OCI-LY7 (cell line): Measurements from ENCODE around the gene SLC44A4. TPM values are rescaled to one million over a fixed set of nuclear protein-coding genes. Genes with fewer than 3 reads are reported as not detected.
"Not testable (repeated sequence)": the region's sequence is repeated elsewhere in the genome, so short reads cannot be mapped to it uniquely, and the experiment has no call there.

Source experiments
- BruUV-seq: library from RNA; stranded (reverse); fragments of 400-500 nt; replicated peaks from 2 replicates; lab custom pipeline; 2021; lab: Mats Ljungman, UMichigan
- CTCF ChIA-PET: fragments of 300-600 bp; sonication (Branson Sonifier 250); formaldehyde crosslinking; loops from one replicate; lab custom pipeline; 2022; ENCODE audit warnings: antibody characterized with exemption; ENCODE audit not compliant: unreplicated experiment; lab: Charles Lee
- POLR2A ChIA-PET: fragments of 300-600 bp; sonication (Branson Sonifier 250); formaldehyde crosslinking; loops from one replicate; lab custom pipeline; 2022; ENCODE audit warnings: antibody characterized with exemption; lab: Charles Lee
- DNase-seq: peaks from one replicate; pipeline ENCODE4 v3.0.0-alpha.2; 2015; ENCODE audit warnings: low spot score
- H2AFZ ChIP-seq: fragments of 200-600 bp; sonication (generic), shearing (Covaris generic); 2 replicates; pipeline ENCODE4 v1.6.1; 2014; ENCODE audit warnings: mild to moderate bottlenecking, antibody characterized with exemption, low read length, moderate library complexity
- H3K27ac ChIP-seq: fragments of 200-600 bp; sonication (generic); 2 replicates; pipeline ENCODE4 v1.5.1; 2014; ENCODE audit warnings: mixed run types, low read depth, mild to moderate bottlenecking, moderate library complexity, low read length, inconsistent platforms; ENCODE audit not compliant: poor library complexity, severe bottlenecking
- H3K36me3 ChIP-seq: fragments of 200-600 bp; sonication (generic); 2 replicates; pipeline ENCODE4 v1.6.1; 2014; ENCODE audit warnings: mild to moderate bottlenecking, antibody characterized with exemption, low read length, moderate library complexity, mixed read lengths; ENCODE audit not compliant: insufficient read depth
- H3K4me1 ChIP-seq: fragments of 200-600 bp; sonication (generic); 2 replicates; pipeline ENCODE4 v1.5.1; 2014; ENCODE audit warnings: mild to moderate bottlenecking, low read length; ENCODE audit not compliant: insufficient read depth, poor library complexity, severe bottlenecking
- H3K4me2 ChIP-seq: fragments of 200-600 bp; sonication (generic); 2 replicates; pipeline ENCODE4 v1.6.1; 2014; ENCODE audit warnings: mild to moderate bottlenecking, low read length
- H3K4me3 ChIP-seq: fragments of 200-600 bp; sonication (generic); 2 replicates; pipeline ENCODE4 v1.5.1; 2014; ENCODE audit warnings: mild to moderate bottlenecking, low read depth, low read length; ENCODE audit not compliant: poor library complexity, severe bottlenecking
- H3K79me2 ChIP-seq: fragments of 200-600 bp; sonication (generic); 2 replicates; pipeline ENCODE4 v1.6.1; 2016; ENCODE audit warnings: low read depth, mild to moderate bottlenecking, low read length, moderate library complexity, mixed read lengths; ENCODE audit not compliant: insufficient read depth
- H3K9me2 ChIP-seq: fragments of 200-600 bp; sonication (generic); 2 replicates; pipeline ENCODE4 v1.6.1; 2016; ENCODE audit warnings: mild to moderate bottlenecking, low read length, mixed read lengths; ENCODE audit not compliant: insufficient read depth
- H3K9me3 ChIP-seq: fragments of 200-600 bp; sonication (generic); 2 replicates; pipeline ENCODE4 v1.6.1; 2014; ENCODE audit warnings: mild to moderate bottlenecking, mixed run types, low read length, mixed read lengths
- H4K20me1 ChIP-seq: fragments of 200-600 bp; sonication (generic); 2 replicates; pipeline ENCODE4 v1.6.1; 2014; ENCODE audit warnings: mild to moderate bottlenecking, antibody characterized with exemption, low read length, moderate library complexity, mixed read lengths; ENCODE audit not compliant: insufficient read depth
- EZH2phosphoT487 ChIP-seq: fragments of 200-600 bp; sonication (generic); IDR thresholded peaks from 2 replicates; pipeline ENCODE4 v1.6.1; 2018; ENCODE audit warnings: low read depth, borderline replicate concordance, mild to moderate bottlenecking, mixed run types, antibody characterized with exemption, low read length, moderate library complexity, mixed read lengths
- intact Hi-C: fragments of 100-400 bp; cut with micrococcal nuclease; formaldehyde crosslinking; loops from one replicate; pipeline ENCODE4 v1.10.0; 2022; ENCODE audit not compliant: unreplicated experiment
- total RNA-seq, 2 experiments: library from RNA; depleted of rRNA in 1 of 2; stranded (reverse); fragments of >200 nt in 1 of 2; shearing (Covaris generic) in 1 of 2; gene quantifications; 2 replicates each; pipeline ENCODE4 v1.2.3, GENCODE V29; 2014 to 2022
- TF ChIP-seq, protein P1 (sequence below): fragments of 200-600 bp; sonication (generic); conservative IDR thresholded peaks from 2 replicates; pipeline ENCODE4 v1.5.1; 2014; ENCODE audit warnings: mild to moderate bottlenecking, antibody characterized with exemption, low read length, moderate library complexity, mixed read lengths

Gene SLC44A4
- total RNA-seq, 2 experiments from 2014 or later, result not detected

DNA sequence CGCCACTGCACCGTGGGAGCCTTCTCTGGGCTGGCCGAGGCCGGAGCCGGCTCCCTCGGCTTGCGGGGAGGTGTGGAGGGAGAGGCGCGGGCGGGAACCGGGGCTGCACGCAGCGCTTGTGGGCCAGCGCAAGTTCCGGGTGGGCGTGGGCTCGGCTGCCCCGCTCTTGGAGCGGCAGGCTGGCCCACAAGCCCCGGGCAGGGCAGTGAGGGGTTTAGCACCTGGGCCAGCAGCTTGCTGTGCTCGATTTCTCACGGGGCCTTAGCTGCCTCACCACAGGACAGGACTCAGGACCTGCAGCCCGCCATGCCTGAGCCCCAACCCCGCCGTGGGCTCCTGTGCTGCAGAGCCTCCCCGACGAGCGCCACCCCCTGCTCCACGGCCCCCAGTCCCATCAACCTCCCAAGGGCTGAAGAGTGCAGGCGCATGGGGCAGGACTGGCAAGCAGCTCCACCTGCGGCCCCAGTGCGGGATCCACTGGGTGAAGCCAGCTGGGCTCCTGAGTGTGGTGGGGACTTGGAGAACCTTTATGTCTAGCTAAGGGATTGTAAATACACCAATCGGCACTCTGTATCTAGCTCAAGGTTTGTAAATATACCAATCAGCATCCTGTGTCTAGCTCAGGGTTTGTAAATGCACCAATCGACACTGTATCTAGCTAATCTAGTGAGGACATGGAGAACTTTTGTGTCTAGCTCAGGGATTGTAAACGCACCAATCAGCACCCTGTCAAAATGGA is 26.6 kb downstream of the SLC44A4 start:
- intact Hi-C loops, BruUV-seq, CTCF ChIA-PET, H2AFZ ChIP-seq, H3K4me1 ChIP-seq, H3K9me2 ChIP-seq, H3K9me3 ChIP-seq, H3K36me3 ChIP-seq, DNase-seq, H3K79me2 ChIP-seq, H3K4me3 ChIP-seq, H3K27ac ChIP-seq, H4K20me1 ChIP-seq, H3K4me2 ChIP-seq: not testable (repeated sequence)
- POLR2A ChIA-PET, result interaction anchor here (1.0 to 1.2 kb wide), 2 partner anchors 11 to 46 kb away, joined by 3 to 6 read pairs; partner anchors contain the start of genes EHMT2 and NEU1

DNA sequence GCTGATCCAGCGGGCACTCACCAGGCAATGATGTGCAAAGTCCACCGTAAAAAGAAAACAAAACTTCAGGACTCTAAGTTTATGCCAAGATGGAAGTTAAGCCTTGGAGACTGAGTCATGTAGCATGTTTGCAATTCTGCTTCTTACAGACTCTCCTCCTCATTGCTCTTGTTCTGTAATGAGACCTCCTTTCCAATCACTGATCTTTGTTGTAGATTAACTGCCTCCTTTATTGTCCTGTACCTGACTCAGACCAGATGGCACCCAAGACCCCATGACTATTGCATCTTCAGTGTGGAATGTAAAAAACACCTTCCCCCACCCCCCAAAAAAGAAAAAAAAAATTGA is 27.3 kb downstream of the SLC44A4 start:
- Histone ChIP-seq H3K9me2 (no peaks in the 10 kb centered on the region), H2AFZ (no peak overlapping the region), H3K9me3 (0 out of 2 replicates have a peak, but pooled peaks cover 3% of the 10 kb centered on the region), H3K36me3 (no peaks in the 10 kb centered on the region), H3K4me1 (no peaks in the 10 kb centered on the region), H4K20me1 (no peaks in the 10 kb centered on the region), H3K4me2 (no peak overlapping the region), H3K27ac (no peak overlapping the region), H3K79me2 (no peaks in the 10 kb centered on the region), H3K4me3 (no peak overlapping the region)
- intact Hi-C loops, result no loop called here
- ChIA-PET POLR2A (interaction anchor here (1.0 kb wide), 2 partner anchors 11 to 19 kb away, joined by 3 to 7 read pairs; partner anchors contain the start of gene NEU1), CTCF (no interaction called here)
- BruUV-seq, result no TSS peak
- DNase-seq, result no peak
- TF ChIP-seq, protein P1, sequence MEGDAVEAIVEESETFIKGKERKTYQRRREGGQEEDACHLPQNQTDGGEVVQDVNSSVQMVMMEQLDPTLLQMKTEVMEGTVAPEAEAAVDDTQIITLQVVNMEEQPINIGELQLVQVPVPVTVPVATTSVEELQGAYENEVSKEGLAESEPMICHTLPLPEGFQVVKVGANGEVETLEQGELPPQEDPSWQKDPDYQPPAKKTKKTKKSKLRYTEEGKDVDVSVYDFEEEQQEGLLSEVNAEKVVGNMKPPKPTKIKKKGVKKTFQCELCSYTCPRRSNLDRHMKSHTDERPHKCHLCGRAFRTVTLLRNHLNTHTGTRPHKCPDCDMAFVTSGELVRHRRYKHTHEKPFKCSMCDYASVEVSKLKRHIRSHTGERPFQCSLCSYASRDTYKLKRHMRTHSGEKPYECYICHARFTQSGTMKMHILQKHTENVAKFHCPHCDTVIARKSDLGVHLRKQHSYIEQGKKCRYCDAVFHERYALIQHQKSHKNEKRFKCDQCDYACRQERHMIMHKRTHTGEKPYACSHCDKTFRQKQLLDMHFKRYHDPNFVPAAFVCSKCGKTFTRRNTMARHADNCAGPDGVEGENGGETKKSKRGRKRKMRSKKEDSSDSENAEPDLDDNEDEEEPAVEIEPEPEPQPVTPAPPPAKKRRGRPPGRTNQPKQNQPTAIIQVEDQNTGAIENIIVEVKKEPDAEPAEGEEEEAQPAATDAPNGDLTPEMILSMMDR, result no peak
- no peak for TF ChIP-seq EZH2phosphoT487

DNA sequence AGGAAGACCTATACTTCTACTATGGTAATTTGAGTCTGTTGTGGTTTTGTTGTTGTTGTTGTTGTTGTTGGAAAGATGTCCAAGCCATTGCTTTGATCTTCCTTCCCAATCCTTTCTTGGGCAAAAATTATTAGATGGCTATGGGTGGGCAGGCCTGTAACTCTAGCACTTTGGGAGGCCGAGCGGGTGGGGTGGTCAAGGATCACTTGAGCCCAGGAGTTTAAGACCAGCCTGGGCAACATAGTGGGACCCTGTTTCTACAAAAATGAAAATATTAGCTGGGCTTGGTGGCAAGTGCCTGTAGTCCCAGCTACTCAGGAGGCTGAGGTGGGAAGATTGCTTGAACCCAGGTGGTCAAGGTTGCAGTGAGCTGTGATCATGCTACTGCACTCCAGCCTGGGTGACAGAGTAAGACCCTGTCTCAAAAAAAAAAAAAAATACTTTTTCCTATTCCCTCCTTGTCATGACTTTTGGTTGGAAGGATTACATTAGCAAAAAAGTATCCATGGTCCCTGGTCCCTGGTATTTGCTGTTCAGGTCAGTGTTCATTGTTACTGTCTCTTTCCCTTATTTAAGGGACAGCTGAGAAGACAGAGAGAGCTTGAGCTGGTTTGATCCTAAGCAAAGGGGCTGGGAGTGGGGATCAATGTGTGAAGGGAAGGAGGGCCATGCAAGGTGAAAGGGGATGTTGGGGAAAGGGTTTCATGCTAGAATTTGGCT is 27.9 kb downstream of the SLC44A4 start:
- intact Hi-C loops, result no loop called here
- H3K4me3 ChIP-seq, result no peak overlapping the region
- no peaks in the 10 kb centered on the region for H3K4me1 ChIP-seq
- POLR2A ChIA-PET, result interaction anchor here (0.7 to 1.0 kb wide), 4 partner anchors 12 to 268 kb away, joined by 3 to 7 read pairs (median 4); partner anchors contain the start of gene NEU1
- no peak overlapping the region for H2AFZ ChIP-seq
- TF ChIP-seq, protein P1, result no peak
- no peak for TF ChIP-seq EZH2phosphoT487
- no peaks in the 10 kb centered on the region for H3K9me2 ChIP-seq
- BruUV-seq, result no TSS peak
- H4K20me1 ChIP-seq, result no peaks in the 10 kb centered on the region
- no peaks in the 10 kb centered on the region for H3K79me2 ChIP-seq
- CTCF ChIA-PET, result no interaction called here
- H3K27ac ChIP-seq, result no peak overlapping the region
- 0 out of 2 replicates have a peak, but pooled peaks cover 3% of the 10 kb centered on the region for H3K9me3 ChIP-seq
- H3K36me3 ChIP-seq, result no peaks in the 10 kb centered on the region
- H3K4me2 ChIP-seq, result no peak overlapping the region
- no peak for DNase-seq
